Right lobe of liver (tissue), 4 donors: Measurements from ENCODE around the gene WDR82.
A peak's percentile ranks its signal among the peaks of the same experiment; 100 is the strongest.

ENCODE experiments used
- POLR2A ChIP-seq: fragments of 450-650 bp; IDR thresholded peaks from one replicate; pipeline ENCODE4 v1.6.1; 2017; ENCODE audit warnings: antibody characterized with exemption, mild to moderate bottlenecking
- TF ChIP-seq, protein P1 (sequence below), 4 donors: fragments of 200-600 bp in 3 of 4; fragments of 450-650 bp in 1 of 4; IDR thresholded peaks; one replicate each; pipeline versions ENCODE4 v1.5.1 to v1.8.0; 2016 to 2022; ENCODE audit warnings: antibody characterized with exemption in 4 of 4, mild to moderate bottlenecking in 2 of 4
- donor health status: DM: no; HTN: no; CAD: no.
- donor health status: DM: no; HTN: no; CAD: no.
- donor health status: DM: no; HTN: yes; CAD: no.

DNA sequence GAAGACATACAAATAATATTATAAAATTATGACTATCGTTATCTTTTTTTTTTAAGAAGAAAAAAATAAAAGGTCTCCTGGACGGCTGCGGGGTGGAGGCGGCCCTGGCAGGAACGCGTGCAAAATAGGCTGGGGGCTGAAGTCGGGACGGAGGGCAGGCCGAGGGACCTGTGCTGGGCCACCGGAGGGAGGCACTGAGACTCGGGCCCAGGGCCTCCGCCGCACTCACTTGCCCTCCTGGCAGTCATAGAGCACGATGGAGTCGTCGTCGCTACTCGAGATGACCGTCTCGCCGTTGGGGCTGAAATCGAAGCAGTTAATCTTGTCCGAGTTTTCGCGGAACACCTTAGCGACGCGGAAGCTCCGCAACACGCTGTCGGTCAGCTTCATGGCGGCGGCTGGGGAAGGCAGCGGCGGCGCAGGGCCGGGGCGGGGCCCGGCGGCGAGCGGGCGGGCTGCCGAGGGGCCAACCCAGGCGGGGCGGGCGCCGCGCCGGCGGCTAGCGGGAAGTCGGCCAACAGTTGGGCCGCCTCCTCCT is 408 bp downstream of the WDR82 start:
- TF ChIP-seq, protein P1, sequence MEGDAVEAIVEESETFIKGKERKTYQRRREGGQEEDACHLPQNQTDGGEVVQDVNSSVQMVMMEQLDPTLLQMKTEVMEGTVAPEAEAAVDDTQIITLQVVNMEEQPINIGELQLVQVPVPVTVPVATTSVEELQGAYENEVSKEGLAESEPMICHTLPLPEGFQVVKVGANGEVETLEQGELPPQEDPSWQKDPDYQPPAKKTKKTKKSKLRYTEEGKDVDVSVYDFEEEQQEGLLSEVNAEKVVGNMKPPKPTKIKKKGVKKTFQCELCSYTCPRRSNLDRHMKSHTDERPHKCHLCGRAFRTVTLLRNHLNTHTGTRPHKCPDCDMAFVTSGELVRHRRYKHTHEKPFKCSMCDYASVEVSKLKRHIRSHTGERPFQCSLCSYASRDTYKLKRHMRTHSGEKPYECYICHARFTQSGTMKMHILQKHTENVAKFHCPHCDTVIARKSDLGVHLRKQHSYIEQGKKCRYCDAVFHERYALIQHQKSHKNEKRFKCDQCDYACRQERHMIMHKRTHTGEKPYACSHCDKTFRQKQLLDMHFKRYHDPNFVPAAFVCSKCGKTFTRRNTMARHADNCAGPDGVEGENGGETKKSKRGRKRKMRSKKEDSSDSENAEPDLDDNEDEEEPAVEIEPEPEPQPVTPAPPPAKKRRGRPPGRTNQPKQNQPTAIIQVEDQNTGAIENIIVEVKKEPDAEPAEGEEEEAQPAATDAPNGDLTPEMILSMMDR (IDR thresholded peaks at IDR 0.05): peak; percentile 23 to 39 (median 34)
- TF ChIP-seq POLR2A: no peak
